T-helper 1 cell treated with Interleukin-12 subunit alpha and Interleukin-12 subunit beta and Interleukin-4 antibody, amounts not matched to agents 30 μg/mL and 1 μg/mL, for 36 hours (primary cell): ENCODE results near the gene RGS6.

Source experiments
- H3K27ac Mint-ChIP-seq: one replicate; pipeline ENCODE4 v1.8.0; 2021; ENCODE audit warnings: mild to moderate bottlenecking, mixed read lengths
- H3K27me3 Mint-ChIP-seq: one replicate; pipeline ENCODE4 v1.8.0; 2021; ENCODE audit warnings: low read depth, mixed read lengths
- H3K36me3 Mint-ChIP-seq: one replicate; pipeline ENCODE4 v1.8.0; 2021; ENCODE audit warnings: low read depth, mixed read lengths
- H3K4me1 Mint-ChIP-seq: one replicate; pipeline ENCODE4 v1.8.0; 2021; ENCODE audit warnings: low read depth, mixed read lengths
- H3K4me3 Mint-ChIP-seq: one replicate; pipeline ENCODE4 v1.8.0; 2021; ENCODE audit warnings: mild to moderate bottlenecking, moderate library complexity, mixed read lengths
- H3K9me3 Mint-ChIP-seq: one replicate; pipeline ENCODE4 v1.8.0; 2021; ENCODE audit warnings: mixed read lengths

Gene RGS6

GRCh38 chr14:72614365-72614764 is 682.1 kb downstream of the RGS6 start:
- peaks cover 24% of the 10 kb centered on the region for H3K27me3 Mint-ChIP-seq
- no peaks in the 10 kb centered on the region for H3K36me3 Mint-ChIP-seq
- no peak overlapping the region for H3K27ac Mint-ChIP-seq
- H3K4me3 Mint-ChIP-seq: no peak overlapping the region
- no peaks in the 10 kb centered on the region for H3K9me3 Mint-ChIP-seq
- H3K4me1 Mint-ChIP-seq: peaks cover 7% of the 10 kb centered on the region

GRCh38 chr14:72614891-72615415 is 682.7 kb downstream of the RGS6 start:
- Mint-ChIP-seq H3K9me3 (no peaks in the 10 kb centered on the region), H3K27me3 (peaks cover 27% of the 10 kb centered on the region), H3K4me1 (peaks cover 7% of the 10 kb centered on the region), H3K27ac (no peak overlapping the region), H3K4me3 (no peak overlapping the region), H3K36me3 (no peaks in the 10 kb centered on the region)

GRCh38 chr14:72615451-72616121 is 683.4 kb downstream of the RGS6 start:
- Mint-ChIP-seq H3K9me3 (no peaks in the 10 kb centered on the region), H3K27me3 (peaks cover 30% of the 10 kb centered on the region), H3K36me3 (no peaks in the 10 kb centered on the region), H3K27ac (no peak overlapping the region), H3K4me1 (peaks cover 9% of the 10 kb centered on the region), H3K4me3 (no peak overlapping the region)
